Transverse colon (tissue), 4 donors: Measurements from ENCODE around the gene KCNAB2. TPM values are rescaled to one million over a fixed set of nuclear protein-coding genes. Genes with fewer than 3 reads are reported as not detected.

Experiments used
- DNase-seq: peaks from one replicate; pipeline ENCODE4 v3.0.0-alpha.2; 2019
- H3K27ac ChIP-seq, 4 donors: fragments of 200-600 bp; sonication (generic); 2 replicates each; pipeline ENCODE4 v1.5.1; 2016 to 2018; ENCODE audit warnings: inconsistent platforms in 4 of 4
- H3K27me3 ChIP-seq: fragments of 200-600 bp; sonication (generic); 2 replicates; pipeline ENCODE4 v1.5.1; 2017; ENCODE audit warnings: inconsistent platforms
- H3K36me3 ChIP-seq, 4 donors: fragments of 200-600 bp; sonication (generic); 2 replicates each; pipeline ENCODE4 v1.5.1; 2017 to 2019; ENCODE audit warnings: inconsistent platforms in 4 of 4
- H3K4me1 ChIP-seq, 4 donors: fragments of 200-600 bp; sonication (generic); 2 replicates each; pipeline ENCODE4 v1.5.1; 2017 to 2020; ENCODE audit warnings: inconsistent platforms in 4 of 4
- H3K4me3 ChIP-seq, 4 donors: fragments of 200-600 bp; sonication (generic); 1 replicate in 1 of 4; 2 replicates in 3 of 4; pipeline versions ENCODE4 v1.5.1 to v1.6.1; 2017 to 2019; ENCODE audit warnings: inconsistent platforms in 4 of 4
- H3K9me3 ChIP-seq, 2 donors: fragments of 200-600 bp; sonication (generic); 2 replicates each; pipeline ENCODE4 v1.5.1; 2017 to 2019; ENCODE audit warnings: inconsistent platforms in 2 of 2
- EP300 ChIP-seq: sonication (generic); formaldehyde crosslinking; IDR thresholded peaks from one replicate; pipeline ENCODE4 v1.6.1; 2017; ENCODE audit warnings: antibody characterized with exemption, low read depth
- POLR2A ChIP-seq: fragments of 450-650 bp; IDR thresholded peaks from one replicate; pipeline ENCODE4 v1.6.1; 2016; ENCODE audit warnings: antibody characterized with exemption, mild to moderate bottlenecking, moderate library complexity
- POLR2AphosphoS5 ChIP-seq, 3 donors: sonication (generic); formaldehyde crosslinking; IDR thresholded peaks; one replicate each; pipeline ENCODE4 v1.6.1; 2016; ENCODE audit warnings: antibody characterized with exemption in 3 of 3
- WGBS, 2 donors: methylation state at CpG; one replicate each; pipeline ENCODE4 v1.1.5; 2018; ENCODE audit warnings: low coverage in 1 of 2; 5-methylcytosine and 5-hydroxymethylcytosine counted together
- in situ Hi-C, 4 donors: fragments of 200-750 bp; cut with MboI; loops; one replicate each; pipeline versions ENCODE4 v1.15.0 to v1.15.1; 2017; ENCODE audit warnings: low sequenced_read_pairs in 3 of 4, low pct_ligation_motif_present in 1 of 4, low pct_unique_long_range_greater_than_20kb in 1 of 4
- intact Hi-C: fragments of 100-400 bp; cut with DNase I; formaldehyde crosslinking; loops from one replicate; pipeline ENCODE4 v1.15.1; 2023; ENCODE audit warnings: low total_unique reads
- total RNA-seq, 4 donors: library from RNA; depleted of rRNA; stranded (reverse); fragments of >200 nt; gene quantifications; one replicate each; pipeline ENCODE4 v1.1.0, GENCODE V29; 2016
- TF ChIP-seq, protein P1 (sequence below), 5 experiments: fragments of 200-600 bp in 3 of 5; fragments of 450-650 bp in 2 of 5; sonication (generic) in 3 of 5; IDR thresholded peaks; 1 replicate in 2 of 5; 2 replicates in 3 of 5; pipeline ENCODE4 v1.5.1; 2016 to 2017; ENCODE audit warnings: antibody characterized with exemption in 5 of 5, inconsistent platforms in 3 of 5, mild to moderate bottlenecking in 2 of 5, moderate library complexity in 1 of 5

The KCNAB2 gene
- total RNA-seq, 4 donors from 2014 or later: 1.00 to 25.4 (median 7.9) TPM

GRCh38 chr1:6124746-6125365 is 79.2 kb downstream of the KCNAB2 start:
- DNase-seq: no peak
- H3K36me3 ChIP-seq: no peaks in the 10 kb centered on the region
- intact Hi-C loops: no loop called here
- no peak for TF ChIP-seq POLR2A
- no peak for TF ChIP-seq EP300
- TF ChIP-seq POLR2AphosphoS5 (IDR thresholded peaks at IDR 0.05): no peak
- TF ChIP-seq, protein P1, sequence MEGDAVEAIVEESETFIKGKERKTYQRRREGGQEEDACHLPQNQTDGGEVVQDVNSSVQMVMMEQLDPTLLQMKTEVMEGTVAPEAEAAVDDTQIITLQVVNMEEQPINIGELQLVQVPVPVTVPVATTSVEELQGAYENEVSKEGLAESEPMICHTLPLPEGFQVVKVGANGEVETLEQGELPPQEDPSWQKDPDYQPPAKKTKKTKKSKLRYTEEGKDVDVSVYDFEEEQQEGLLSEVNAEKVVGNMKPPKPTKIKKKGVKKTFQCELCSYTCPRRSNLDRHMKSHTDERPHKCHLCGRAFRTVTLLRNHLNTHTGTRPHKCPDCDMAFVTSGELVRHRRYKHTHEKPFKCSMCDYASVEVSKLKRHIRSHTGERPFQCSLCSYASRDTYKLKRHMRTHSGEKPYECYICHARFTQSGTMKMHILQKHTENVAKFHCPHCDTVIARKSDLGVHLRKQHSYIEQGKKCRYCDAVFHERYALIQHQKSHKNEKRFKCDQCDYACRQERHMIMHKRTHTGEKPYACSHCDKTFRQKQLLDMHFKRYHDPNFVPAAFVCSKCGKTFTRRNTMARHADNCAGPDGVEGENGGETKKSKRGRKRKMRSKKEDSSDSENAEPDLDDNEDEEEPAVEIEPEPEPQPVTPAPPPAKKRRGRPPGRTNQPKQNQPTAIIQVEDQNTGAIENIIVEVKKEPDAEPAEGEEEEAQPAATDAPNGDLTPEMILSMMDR (IDR thresholded peaks at IDR 0.05): no peak
- in situ Hi-C loops: no loop called here
- H3K4me3 ChIP-seq: no peak overlapping the region
- WGBS, 2 donors: 93% methylated on average over 14 of the region's 21 CpGs; no CpG with 5 or more reads in 1 of the 2 donors
- H3K27ac ChIP-seq: no peak overlapping the region
- H3K9me3 ChIP-seq: no peaks in the 10 kb centered on the region
- no peaks in the 10 kb centered on the region for H3K27me3 ChIP-seq
- H3K4me1 ChIP-seq: peaks cover 0 to 9% (median 7%) of the 10 kb centered on the region in 4 donors

- in situ Hi-C loops: no loop called here
- Histone ChIP-seq H3K4me1 (peaks cover 0 to 9% (median 7%) of the 10 kb centered on the region in 4 donors), H3K4me3 (no peak overlapping the region), H3K36me3 (no peaks in the 10 kb centered on the region), H3K27ac (no peak overlapping the region), H3K27me3 (no peaks in the 10 kb centered on the region), H3K9me3 (no peaks in the 10 kb centered on the region)
- no peak for TF ChIP-seq EP300
- TF ChIP-seq POLR2A: no peak
- no peak for TF ChIP-seq POLR2AphosphoS5 (IDR thresholded peaks at IDR 0.05)
- no peak for DNase-seq
- intact Hi-C loops: no loop called here
- 80% methylated on average over 2 to 14 of the region's 15 CpGs for WGBS, 2 donors
These were observed 79.7 kb downstream of the KCNAB2 start for GRCh38 chr1:6125366-6125765.

DNA sequence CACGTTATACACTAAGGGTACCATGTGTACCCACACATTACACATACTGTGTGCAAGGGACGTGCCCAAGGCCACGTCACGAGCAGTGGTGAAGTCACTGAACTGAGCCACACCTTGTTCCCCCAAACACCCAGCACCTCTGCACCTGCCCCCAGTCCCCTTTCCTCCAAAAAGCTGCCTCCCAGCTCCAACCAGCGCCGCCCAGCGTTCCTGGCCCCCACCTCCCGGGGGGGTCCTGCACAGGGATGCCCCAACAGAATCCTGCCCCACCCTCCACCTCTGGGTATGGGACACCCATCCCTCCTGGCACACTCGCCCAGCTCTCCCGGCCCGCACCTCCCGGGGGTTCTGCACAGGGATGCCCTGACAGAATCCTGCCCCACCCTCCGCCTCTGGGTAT is 80.3 kb downstream of the KCNAB2 start:
- WGBS, 2 donors: 60% methylated on average over 13 of the region's 13 CpGs; no CpG with 5 or more reads in 1 of the 2 donors

GRCh38 chr1:6126521-6127067 is 80.9 kb downstream of the KCNAB2 start:
- no peak for TF ChIP-seq POLR2AphosphoS5 (IDR thresholded peaks at IDR 0.05)
- TF ChIP-seq EP300: no peak
- no peak for TF ChIP-seq POLR2A
- TF ChIP-seq, protein P1 (IDR thresholded peaks at IDR 0.05): no peak
- H3K36me3 ChIP-seq: no peaks in the 10 kb centered on the region
- no peak for DNase-seq
- no peak overlapping the region for H3K4me3 ChIP-seq
- 79 to 100% methylated on average over 2 to 16 of the region's 16 CpGs for WGBS, 2 donors
- intact Hi-C loops (no loop called here), in situ Hi-C loops (no loop called here)
- H3K9me3 ChIP-seq: no peaks in the 10 kb centered on the region
- no peaks in the 10 kb centered on the region for H3K27me3 ChIP-seq
- peaks cover 0 to 9% (median 7%) of the 10 kb centered on the region in 4 donors for H3K4me1 ChIP-seq
- H3K27ac ChIP-seq: no peak overlapping the region

More for the DNA sequence above, 80.3 kb downstream of the KCNAB2 start:
- intact Hi-C loops: no loop called here
- no peak overlapping the region for H3K4me3 ChIP-seq
- TF ChIP-seq POLR2A (no peak), EP300 (no peak)
- TF ChIP-seq, protein P1 (IDR thresholded peaks at IDR 0.05): no peak
- no peak for DNase-seq
- H3K27ac ChIP-seq: no peak overlapping the region
- H3K4me1 ChIP-seq: peaks cover 0 to 9% (median 7%) of the 10 kb centered on the region in 4 donors
- in situ Hi-C loops: no loop called here
- no peaks in the 10 kb centered on the region for H3K36me3 ChIP-seq
- no peaks in the 10 kb centered on the region for H3K9me3 ChIP-seq
- no peaks in the 10 kb centered on the region for H3K27me3 ChIP-seq
